ENCODE results near the gene MYOZ3.

GRCh38 chr5:150700246-150700593 is 39.2 kb downstream of the MYOZ3 start:
- TF ChIP-seq CTCF (IDR thresholded peaks at IDR 0.05 in 2 of 3, conservative IDR thresholded peaks at IDR 0.05 in 1 of 3; ENCODE audit: control insufficient read depth in 2 of 3, extremely low read depth in 1 of 3, insufficient read depth in 1 of 3, low read depth in 3 of 3, low read length in 3 of 3), result no peak
- TF ChIP-seq EGR1 (IDR thresholded peaks at IDR 0.05; ENCODE audit: borderline replicate concordance in 1 of 2, low read depth in 2 of 2, low read length in 2 of 2), result no peak
- TF ChIP-seq TAF1 (IDR thresholded peaks at IDR 0.05; ENCODE audit: borderline replicate concordance, low read depth, low read length), result no peak
